ENCODE measurements around the gene CBR3.
"Not testable (repeated sequence)": the region's sequence is repeated elsewhere in the genome, so short reads cannot be mapped to it uniquely, and the experiment has no call there.

The CBR3 gene

DNA sequence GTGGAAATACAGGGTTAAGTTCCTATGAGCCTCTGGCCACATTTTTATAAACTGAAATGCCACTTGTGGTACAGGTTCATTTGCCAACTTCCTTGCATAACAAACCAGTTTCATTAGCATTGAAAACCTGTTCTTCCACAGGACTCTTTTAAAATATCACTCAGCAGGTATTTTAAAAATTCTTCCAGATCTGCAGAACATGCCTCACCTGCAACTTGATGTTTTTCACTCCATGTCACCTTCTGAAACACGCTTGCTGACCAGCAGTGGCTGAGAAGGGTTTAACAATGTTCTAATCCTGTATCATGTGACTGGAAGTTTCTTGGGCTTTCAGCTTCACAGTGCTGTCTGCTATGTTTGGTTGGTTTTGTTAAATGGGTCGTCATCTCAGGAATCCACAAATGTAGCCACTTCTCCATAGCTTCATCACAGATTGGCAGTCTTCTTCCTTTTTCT lies 17.6 kb upstream of the CBR3 start:
- DNase-seq (ENCODE audit: low read depth in 2 of 2) = no peak

GRCh38 chr21:36120304-36120888 lies 14.5 kb upstream of the CBR3 start:
- no peak for DNase-seq (ENCODE audit: low read depth in 2 of 2)

GRCh38 chr21:36122977-36123376 lies 11.9 kb upstream of the CBR3 start:
- DNase-seq (ENCODE audit: low read depth in 2 of 2) = no peak

DNA sequence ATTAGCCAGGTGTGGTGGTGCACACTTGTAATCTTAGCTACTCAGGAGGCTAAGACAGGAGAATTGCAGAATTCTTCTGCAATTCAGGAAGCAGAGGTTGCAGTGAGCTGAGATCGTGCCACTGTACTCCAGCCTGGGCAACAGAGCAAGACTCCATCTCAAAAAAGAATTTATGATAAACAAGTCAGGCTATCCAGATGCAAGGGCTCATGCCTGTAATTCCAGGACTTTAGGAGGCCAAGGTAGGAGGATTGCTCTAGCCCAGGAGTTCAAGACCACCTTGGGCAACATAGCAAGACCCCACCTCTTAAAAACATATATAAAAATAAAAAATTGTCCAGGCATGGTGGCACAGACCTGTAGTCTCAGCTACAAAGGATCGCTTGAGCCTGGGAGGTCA lies 10.5 kb upstream of the CBR3 start:
- DNase-seq (ENCODE audit: low read depth in 2 of 2) = no peak

GRCh38 chr21:36125512-36126207 lies 9.2 kb upstream of the CBR3 start:
- peak; percentile 34 to 42 for DNase-seq (ENCODE audit: low read depth in 2 of 2)

DNA sequence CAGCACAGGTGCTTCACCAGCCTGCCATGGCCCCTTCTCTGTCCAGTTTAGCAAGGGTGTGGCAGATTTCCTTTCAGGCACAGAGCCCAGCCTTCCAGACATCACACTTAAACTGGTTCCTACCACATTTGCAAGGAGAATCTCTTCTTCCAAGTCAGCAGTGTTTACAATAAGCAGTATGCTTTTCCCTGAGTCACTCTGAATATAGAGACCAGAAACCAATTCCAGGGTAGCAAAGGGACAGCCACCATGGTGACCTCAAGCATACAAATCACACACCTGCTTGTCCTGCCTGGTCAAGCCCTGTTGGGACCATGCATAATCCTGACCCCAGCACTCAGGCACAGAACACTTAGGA lies 8.7 kb upstream of the CBR3 start:
- no peak for DNase-seq (ENCODE audit: low read depth in 2 of 2)

DNA sequence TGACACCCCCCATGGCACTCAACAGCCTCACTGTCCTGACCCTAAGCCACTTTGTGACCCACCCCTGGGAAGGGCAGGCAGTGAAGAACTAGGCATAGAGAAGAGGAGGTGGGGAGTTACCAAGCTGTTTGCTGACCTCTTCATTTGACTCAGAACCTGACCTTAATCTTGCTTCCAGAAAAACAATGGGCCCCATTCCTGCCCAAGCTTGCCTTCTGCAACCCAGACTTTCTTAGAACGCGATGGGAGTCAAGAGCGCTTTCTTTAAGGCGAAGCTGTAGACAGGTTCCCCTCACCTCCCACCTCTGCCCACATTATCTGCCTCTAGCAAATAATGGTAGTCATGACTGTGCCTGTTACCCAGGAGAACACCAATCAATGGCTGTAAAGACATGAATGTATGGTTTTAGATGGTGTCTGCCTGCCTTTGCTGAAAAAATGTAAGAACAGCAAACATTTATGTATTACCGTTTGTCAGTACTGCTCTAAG lies 8.2 kb upstream of the CBR3 start:
- DNase-seq (ENCODE audit: low read depth in 2 of 2) = no peak

GRCh38 chr21:36127250-36127904 lies 7.5 kb upstream of the CBR3 start:
- no peak for DNase-seq (ENCODE audit: low read depth in 2 of 2)

- DNase-seq (ENCODE audit: low read depth in 2 of 2) = no peak
These were observed 6.9 kb upstream of the CBR3 start for GRCh38 chr21:36127977-36128376.

- DNase-seq (ENCODE audit: low read depth in 2 of 2) = no peak
These were observed 5.7 kb upstream of the CBR3 start for GRCh38 chr21:36129219-36129618.

GRCh38 chr21:36130414-36130762 lies 4.5 kb upstream of the CBR3 start:
- not testable (repeated sequence) for DNase-seq (ENCODE audit: low read depth in 2 of 2)

DNA sequence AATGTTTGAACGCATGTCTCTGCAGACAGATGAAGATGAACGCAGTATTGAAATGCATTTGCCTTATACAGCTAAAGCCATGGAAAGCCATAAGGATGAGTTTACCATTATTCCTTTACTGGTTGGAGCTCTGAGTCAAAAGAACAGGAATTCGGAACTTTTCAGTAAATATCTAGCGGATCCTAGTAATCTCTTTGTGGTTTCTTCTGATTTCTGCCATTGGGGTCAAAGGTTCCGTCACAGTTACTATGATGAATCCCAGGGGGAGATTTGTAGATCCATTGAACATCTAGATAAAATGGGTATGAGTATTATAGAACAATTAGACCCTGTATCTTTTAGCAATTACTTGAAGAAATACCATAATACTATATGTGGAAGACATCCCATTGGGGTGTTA lies 4.0 kb upstream of the CBR3 start:
- not testable (repeated sequence) for DNase-seq (ENCODE audit: low read depth in 2 of 2)

DNA sequence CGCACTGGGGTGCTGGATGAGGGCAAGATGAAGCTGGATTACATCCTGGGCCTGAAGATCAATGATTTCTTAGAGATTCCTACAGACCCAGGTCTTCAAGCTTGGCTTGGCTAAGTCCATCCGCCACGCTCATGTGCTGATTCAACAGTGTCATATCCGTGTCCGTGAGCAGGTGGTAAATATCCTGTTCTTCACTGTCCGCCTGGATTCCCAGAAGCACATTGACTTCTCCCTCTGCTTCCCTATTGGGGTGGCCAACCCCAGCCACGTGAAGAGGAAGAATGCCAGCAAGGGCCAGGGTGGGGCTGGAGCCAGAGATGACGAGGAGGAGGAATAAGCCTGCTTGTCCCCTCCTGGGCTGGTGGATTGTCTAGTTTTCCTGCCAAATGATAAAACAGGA lies 2.2 kb upstream of the CBR3 start:
- DNase-seq (ENCODE audit: low read depth in 2 of 2) = no peak

GRCh38 chr21:36135391-36136102 lies 668 bp downstream of the CBR3 start:
- DNase-seq (ENCODE audit: low read depth in 2 of 2) = peak in 1 of 2 donors; percentile 48

DNA sequence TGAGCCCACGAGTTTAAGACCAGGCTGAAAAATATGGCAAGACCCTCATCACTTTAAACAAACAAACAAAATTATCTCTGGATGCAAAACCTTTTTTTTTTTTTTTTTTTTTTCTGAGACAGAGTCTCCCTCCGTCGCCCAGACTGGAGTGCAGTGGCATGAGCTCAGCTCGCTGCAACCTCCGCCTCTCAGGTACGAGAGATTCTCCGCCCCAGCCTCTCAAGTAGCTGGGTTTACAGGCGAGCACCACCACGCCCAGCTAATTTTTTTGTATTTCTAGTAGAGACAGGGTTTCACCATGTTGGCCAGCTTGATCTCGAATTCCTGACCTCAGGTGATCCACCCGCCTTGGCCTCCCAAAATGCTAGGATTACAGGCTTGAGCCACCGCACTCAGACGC lies 4.9 kb downstream of the CBR3 start:
- not testable (repeated sequence) for DNase-seq (ENCODE audit: low read depth in 2 of 2)

DNA sequence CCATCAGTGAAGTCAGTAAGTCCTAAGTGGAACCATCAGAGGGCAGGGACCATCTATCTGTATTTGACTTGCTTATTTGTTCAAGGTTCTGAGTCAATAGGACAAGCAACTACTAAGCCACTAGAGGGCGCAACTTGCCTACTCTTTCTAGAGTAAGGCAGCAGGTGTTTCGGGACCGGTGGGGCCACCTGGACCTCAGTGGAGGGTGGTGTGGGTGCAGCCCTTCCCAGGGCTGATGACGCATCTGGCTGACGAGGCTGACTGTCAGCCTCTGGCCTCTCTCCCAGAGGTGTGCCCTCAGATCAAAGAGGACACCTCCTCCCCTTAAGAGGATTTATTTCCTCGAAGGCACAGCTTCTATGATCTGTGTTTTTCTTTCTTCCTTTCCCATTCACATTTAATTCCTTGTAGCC lies 6.6 kb downstream of the CBR3 start:
- DNase-seq (ENCODE audit: low read depth in 2 of 2) = peak; percentile 58 to 88

DNA sequence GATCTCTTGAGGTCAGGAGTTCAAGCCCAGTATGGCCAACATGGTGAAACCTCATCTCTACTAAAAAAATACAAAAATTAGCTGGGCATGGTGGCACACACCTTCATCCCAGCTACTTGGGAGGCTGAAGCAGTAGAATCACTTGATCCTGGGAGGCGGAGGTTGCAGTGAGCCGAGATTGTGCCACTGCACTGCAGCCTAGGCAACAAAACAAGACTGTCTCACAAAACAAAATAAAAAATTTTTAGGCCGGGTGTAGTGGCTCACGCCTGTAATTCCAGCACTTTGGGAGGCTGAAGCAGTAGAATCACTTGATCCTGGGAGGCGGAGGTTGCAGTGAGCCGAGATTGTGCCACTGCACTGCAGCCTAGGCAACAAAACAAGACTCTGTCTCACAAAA lies 9.4 kb downstream of the CBR3 start:
- DNase-seq (ENCODE audit: low read depth in 2 of 2) = not testable (repeated sequence)

GRCh38 chr21:36145259-36145658 lies 10.4 kb downstream of the CBR3 start:
- DNase-seq (ENCODE audit: low read depth in 2 of 2) = no peak

DNA sequence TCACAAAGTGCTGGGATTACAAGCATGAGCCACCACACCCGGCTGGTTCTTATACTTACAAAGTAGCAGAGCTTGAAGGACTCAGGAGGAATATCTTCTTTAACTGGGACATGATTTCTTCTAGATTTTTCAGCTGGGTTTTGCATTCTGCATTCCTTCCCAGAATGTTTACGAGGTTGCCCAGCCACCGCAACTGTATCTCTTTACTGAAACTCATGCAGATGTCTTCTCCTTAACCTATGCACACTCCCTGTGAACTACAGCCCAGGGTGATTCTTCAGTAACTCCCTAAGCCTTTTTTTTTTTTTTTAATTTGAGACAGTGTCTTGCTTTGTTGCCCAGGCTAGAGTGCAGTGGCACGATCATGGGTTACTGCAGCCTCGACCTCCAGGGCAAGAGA lies 13.0 kb downstream of the CBR3 start:
- DNase-seq (ENCODE audit: low read depth in 2 of 2) = no peak

GRCh38 chr21:36148886-36149285 lies 14.0 kb downstream of the CBR3 start:
- no peak for DNase-seq (ENCODE audit: low read depth in 2 of 2)

- DNase-seq (ENCODE audit: low read depth in 2 of 2) = no peak
These were observed 15.2 kb downstream of the CBR3 start for GRCh38 chr21:36149788-36150711.

Data from stimulated activated CD4-positive, alpha-beta T cell treated with anti-CD3 and anti-CD28 coated beads, Interleukin-1b, Interleukin-23, amount 100 ng/mL, for 4 hours (primary cell).